Upper lobe of left lung (tissue), 4 donors: ENCODE results near the gene DCAF8.

Experiments
- CTCF ChIP-seq, 6 experiments: fragments of 450-650 bp in 4 of 6; fragments of 200-600 bp in 2 of 6; sonication (generic) in 2 of 6; IDR thresholded peaks; one replicate each; pipeline ENCODE4 v1.5.1; 2016 to 2019; ENCODE audit warnings: antibody characterized with exemption in 6 of 6
- POLR2A ChIP-seq, 4 donors: fragments of 450-650 bp; IDR thresholded peaks; one replicate each; pipeline ENCODE4 v1.5.1; 2016 to 2017; ENCODE audit warnings: antibody characterized with exemption in 4 of 4, mild to moderate bottlenecking in 2 of 4

DNA sequence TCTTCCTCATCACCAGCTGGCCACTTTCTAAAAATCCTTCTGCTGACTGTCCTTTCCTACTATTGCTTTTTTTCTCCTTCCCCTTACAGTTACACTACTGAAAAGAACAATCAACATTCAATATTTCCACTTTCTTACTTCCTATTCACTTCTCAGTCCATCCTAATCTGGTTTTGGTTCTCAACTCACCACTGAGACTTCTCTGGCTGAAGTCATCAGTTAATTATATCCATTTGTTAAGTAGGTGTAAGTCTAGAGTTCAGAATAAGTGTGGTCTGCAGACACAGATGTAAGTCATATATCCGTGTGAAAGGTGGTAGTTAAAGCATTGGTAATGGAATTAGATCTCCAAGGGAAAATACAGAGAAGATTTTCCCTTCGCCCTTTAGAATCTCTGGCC is 35.7 kb downstream of the DCAF8 start:
- TF ChIP-seq CTCF (IDR thresholded peaks at IDR 0.05) (no peak), POLR2A (IDR thresholded peaks at IDR 0.05) (no peak)
